HG03460 (cell line): Measurements from ENCODE around the gene RND2.
"Not testable (repeated sequence)": the region's sequence is repeated elsewhere in the genome, so short reads cannot be mapped to it uniquely, and the experiment has no call there.

ENCODE experiments used
- ATAC-seq: cut with Tn5 transposase; IDR thresholded peaks from one replicate; pipeline ENCODE4 v1.9.1; 2021; ENCODE audit not compliant: unreplicated experiment

Gene RND2

GRCh38 chr17:43026595-43026994, 1.6 kb downstream of the RND2 start:
- no peak for ATAC-seq

- no peak for ATAC-seq
These were observed 2.3 kb downstream of the RND2 start for GRCh38 chr17:43027091-43028032.

- no peak for ATAC-seq
These were observed 3.3 kb downstream of the RND2 start for GRCh38 chr17:43028221-43028861.

GRCh38 chr17:43030137-43030767, 5.2 kb downstream of the RND2 start:
- no peak for ATAC-seq

- no peak for ATAC-seq
These were observed 6.6 kb downstream of the RND2 start for GRCh38 chr17:43031666-43032065.

- ATAC-seq, result no peak
These were observed 9.2 kb downstream of the RND2 start for GRCh38 chr17:43033948-43034881.

GRCh38 chr17:43034894-43035293, 9.9 kb downstream of the RND2 start:
- ATAC-seq, result no peak

- no peak for ATAC-seq
These were observed 14.6 kb downstream of the RND2 start for GRCh38 chr17:43039646-43040045.

GRCh38 chr17:43040655-43041054, 15.6 kb downstream of the RND2 start:
- no peak for ATAC-seq

GRCh38 chr17:43042025-43042628, 17.1 kb downstream of the RND2 start:
- ATAC-seq, result no peak

GRCh38 chr17:43043307-43043706, 18.3 kb downstream of the RND2 start:
- no peak for ATAC-seq

GRCh38 chr17:43044024-43044423, 19.0 kb downstream of the RND2 start:
- ATAC-seq, result no peak

GRCh38 chr17:43051969-43052368, 26.9 kb downstream of the RND2 start:
- ATAC-seq, result no peak

- ATAC-seq, result not testable (repeated sequence)
These were observed 28.0 kb downstream of the RND2 start for GRCh38 chr17:43053008-43053407.

GRCh38 chr17:43056051-43056450, 31.0 kb downstream of the RND2 start:
- ATAC-seq, result no peak

GRCh38 chr17:43062984-43063638, 38.1 kb downstream of the RND2 start:
- no peak for ATAC-seq

- ATAC-seq, result no peak
These were observed 43.7 kb downstream of the RND2 start for GRCh38 chr17:43068570-43069367.

- ATAC-seq, result no peak
These were observed 44.4 kb downstream of the RND2 start for GRCh38 chr17:43069368-43069898.

GRCh38 chr17:43070257-43070656, 45.2 kb downstream of the RND2 start:
- no peak for ATAC-seq
